ENCODE data around the gene REXO4. TPM values are rescaled to one million over a fixed set of nuclear protein-coding genes. Genes with fewer than 3 reads are reported as not detected.
A peak's percentile ranks its signal among the peaks of the same experiment; 100 is the strongest.

Gene REXO4, protein sequence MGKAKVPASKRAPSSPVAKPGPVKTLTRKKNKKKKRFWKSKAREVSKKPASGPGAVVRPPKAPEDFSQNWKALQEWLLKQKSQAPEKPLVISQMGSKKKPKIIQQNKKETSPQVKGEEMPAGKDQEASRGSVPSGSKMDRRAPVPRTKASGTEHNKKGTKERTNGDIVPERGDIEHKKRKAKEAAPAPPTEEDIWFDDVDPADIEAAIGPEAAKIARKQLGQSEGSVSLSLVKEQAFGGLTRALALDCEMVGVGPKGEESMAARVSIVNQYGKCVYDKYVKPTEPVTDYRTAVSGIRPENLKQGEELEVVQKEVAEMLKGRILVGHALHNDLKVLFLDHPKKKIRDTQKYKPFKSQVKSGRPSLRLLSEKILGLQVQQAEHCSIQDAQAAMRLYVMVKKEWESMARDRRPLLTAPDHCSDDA
- 15.0 to 19.3 TPM (median 16.8 TPM) in 3 replicates for total RNA-seq
- long read RNA-seq, transcript REXO4-202 (8 exons, 2,360 nt): major isoform, 46 of 51 reads
- long read RNA-seq, partial matches to known transcripts: 1 of 51 reads
- long read RNA-seq, other reads (novel, unspliced or antisense): 3 of 51 reads

- Mint-ChIP-seq H3K4me3 (ENCODE audit: unreplicated experiment) (peak within 1 kb of the TSS; percentile 91), H3K36me3 (ENCODE audit: low read depth) (peaks cover 10% of the 10 kb centered on the region), H3K27ac (ENCODE audit: unreplicated experiment) (peak within 1 kb of the TSS; percentile 91), H3K4me1 (ENCODE audit: low read depth) (peaks cover 33% of the 10 kb centered on the region), H3K27me3 (ENCODE audit: low read depth) (no peaks in the 10 kb centered on the region), H3K9me3 (ENCODE audit: low read depth) (no peaks in the 10 kb centered on the region)
- DNase-seq (ENCODE audit: low spot score): no peak
- TF ChIP-seq CTCF (IDR thresholded peaks at IDR 0.05): no peak
Measured at GRCh38 chr9:133417541-133418461, at the start of gene REXO4. REXO4 (minus strand) TSS chr9:133418010; CDS start chr9:133417844, 166 bp downstream.

GRCh38 chr9:133467101-133467500 lies 49.3 kb upstream of the REXO4 start:
- Mint-ChIP-seq H3K9me3 (ENCODE audit: low read depth) (no peaks in the 10 kb centered on the region), H3K36me3 (ENCODE audit: low read depth) (peaks cover 5% of the 10 kb centered on the region)

DNA sequence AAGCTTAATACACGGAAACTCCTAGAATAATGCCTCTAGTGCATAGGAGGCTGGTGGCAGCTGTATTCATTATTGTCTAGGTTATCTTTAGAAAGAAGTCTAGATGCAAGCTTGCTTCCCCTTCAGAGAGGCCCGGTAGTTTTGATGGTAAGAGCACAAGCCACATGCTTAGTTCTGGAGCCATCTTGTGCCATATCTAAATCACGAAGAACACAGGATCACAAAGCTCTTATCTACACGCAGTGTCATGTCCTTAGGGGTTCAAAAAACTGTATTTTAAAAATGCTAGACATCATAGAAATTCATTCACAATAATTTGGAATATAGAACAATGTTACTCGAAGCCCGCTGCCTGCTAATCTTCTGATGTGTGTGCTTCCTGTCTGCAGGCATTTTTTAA lies 48.2 kb upstream of the REXO4 start:
- Mint-ChIP-seq H3K27ac (ENCODE audit: unreplicated experiment) (no peak overlapping the region), H3K4me1 (ENCODE audit: low read depth) (peaks cover 5% of the 10 kb centered on the region), H3K27me3 (ENCODE audit: low read depth) (no peaks in the 10 kb centered on the region), H3K9me3 (ENCODE audit: low read depth) (no peaks in the 10 kb centered on the region), H3K4me3 (ENCODE audit: unreplicated experiment) (no peak overlapping the region), H3K36me3 (ENCODE audit: low read depth) (peaks cover 3% of the 10 kb centered on the region)
- no peak for DNase-seq (ENCODE audit: low spot score)
- TF ChIP-seq CTCF (IDR thresholded peaks at IDR 0.05): no peak

More at GRCh38 chr9:133467101-133467500, 49.3 kb upstream of the REXO4 start:
- no peak for TF ChIP-seq CTCF (IDR thresholded peaks at IDR 0.05)
- no peak overlapping the region for H3K27ac Mint-ChIP-seq (ENCODE audit: unreplicated experiment)
- H3K4me3 Mint-ChIP-seq (ENCODE audit: unreplicated experiment): no peak overlapping the region
- no peak for DNase-seq (ENCODE audit: low spot score)
- no peaks in the 10 kb centered on the region for H3K27me3 Mint-ChIP-seq (ENCODE audit: low read depth)
- H3K4me1 Mint-ChIP-seq (ENCODE audit: low read depth): no peaks in the 10 kb centered on the region

GRCh38 chr9:133464638-133465037 lies 46.8 kb upstream of the REXO4 start:
- DNase-seq (ENCODE audit: low spot score): no peak
- H3K36me3 Mint-ChIP-seq (ENCODE audit: low read depth): peaks cover 3% of the 10 kb centered on the region
- no peaks in the 10 kb centered on the region for H3K9me3 Mint-ChIP-seq (ENCODE audit: low read depth)
- TF ChIP-seq CTCF (IDR thresholded peaks at IDR 0.05): no peak
- no peak overlapping the region for H3K4me3 Mint-ChIP-seq (ENCODE audit: unreplicated experiment)
- H3K4me1 Mint-ChIP-seq (ENCODE audit: low read depth): peaks cover 11% of the 10 kb centered on the region
- H3K27me3 Mint-ChIP-seq (ENCODE audit: low read depth): no peaks in the 10 kb centered on the region
- H3K27ac Mint-ChIP-seq (ENCODE audit: unreplicated experiment): no peak overlapping the region

Data from chondrocyte (in vitro differentiated cells).